HepG2 (cell line): ENCODE results near the gene A3GALT2. TPM values are rescaled to one million over a fixed set of nuclear protein-coding genes. Genes with fewer than 3 reads are reported as not detected.

Experiments used
- AGO2 ChIP-seq: fragments of 200-400 bp; formaldehyde crosslinking; optimal IDR thresholded peaks from 2 replicates; pipeline ENCODE3; 2017; ENCODE audit warnings: mild to moderate bottlenecking, low read depth, low read length, moderate library complexity
- CC2D1A ChIP-seq: sonication (generic); formaldehyde crosslinking; IDR thresholded peaks from 2 replicates; pipeline ENCODE4 v1.8.1; 2023; ENCODE audit warnings: mild to moderate bottlenecking, missing genetic modification reagents
- KLF16 ChIP-seq, 2 experiments: sonication (generic) in 1 of 2; formaldehyde crosslinking in 1 of 2; IDR thresholded peaks; 2 replicates each; pipeline versions ENCODE4 v1.6.1 to v1.8.0; 2016 to 2023; ENCODE audit warnings: missing genetic modification reagents in 2 of 2, missing compliant biosample characterization in 1 of 2
- POLR2G ChIP-seq: fragments of 200-400 bp; formaldehyde crosslinking; IDR thresholded peaks from 2 replicates; pipeline ENCODE4 v1.6.1; 2018; ENCODE audit warnings: mild to moderate bottlenecking, low read depth, low read length, moderate library complexity
- RBFOX2 ChIP-seq: fragments of 200-400 bp; formaldehyde crosslinking; IDR thresholded peaks from 2 replicates; pipeline ENCODE4 v1.6.1; 2017; ENCODE audit warnings: low read depth, mild to moderate bottlenecking, low read length
- REPIN1 ChIP-seq: sonication (generic); formaldehyde crosslinking; IDR thresholded peaks from 2 replicates; pipeline ENCODE4 v1.8.0; 2022; ENCODE audit warnings: missing genetic modification reagents, low read depth, mild to moderate bottlenecking, borderline replicate concordance
- RFXAP ChIP-seq: sonication (generic); formaldehyde crosslinking; IDR thresholded peaks from 2 replicates; pipeline ENCODE4 v1.4.0; 2020; ENCODE audit warnings: missing genetic modification reagents, borderline replicate concordance
- SMAD9 ChIP-seq: sonication (generic); formaldehyde crosslinking; IDR thresholded peaks from 2 replicates; pipeline ENCODE4 v1.5.1; 2020; ENCODE audit warnings: mild to moderate bottlenecking, missing genetic modification reagents
- SOX6 ChIP-seq, 2 experiments: fragments of 450-650 bp in 1 of 2; sonication (generic) in 1 of 2; formaldehyde crosslinking in 1 of 2; IDR thresholded peaks; 2 replicates each; pipeline versions ENCODE4 v1.4.0 to v1.6.1; 2017 to 2020; ENCODE audit warnings: antibody characterized with exemption in 1 of 2, mild to moderate bottlenecking in 1 of 2, missing genetic modification reagents in 1 of 2
- ZNF335 ChIP-seq: sonication (generic); formaldehyde crosslinking; IDR thresholded peaks from 2 replicates; pipeline ENCODE4 v1.4.0; 2020; ENCODE audit warnings: missing genetic modification reagents
- ZNF33B ChIP-seq: sonication (generic); formaldehyde crosslinking; IDR thresholded peaks from 2 replicates; pipeline ENCODE4 v1.5.1; 2020; ENCODE audit warnings: mild to moderate bottlenecking, missing genetic modification reagents
- ZNF446 ChIP-seq: sonication (generic); formaldehyde crosslinking; IDR thresholded peaks from 2 replicates; pipeline ENCODE4 v1.5.0; 2020; ENCODE audit warnings: mild to moderate bottlenecking, missing genetic modification reagents
- ZNF589 ChIP-seq: sonication (generic); formaldehyde crosslinking; conservative IDR thresholded peaks from 2 replicates; pipeline ENCODE4 v1.8.0; 2022; ENCODE audit warnings: mild to moderate bottlenecking, moderate library complexity, missing genetic modification reagents
- ZNF709 ChIP-seq: sonication (generic); formaldehyde crosslinking; IDR thresholded peaks from 2 replicates; pipeline ENCODE4 v1.5.0; 2020; ENCODE audit warnings: mild to moderate bottlenecking, missing genetic modification reagents
- ZNF747 ChIP-seq: sonication (generic); formaldehyde crosslinking; IDR thresholded peaks from 2 replicates; pipeline ENCODE4 v1.8.1; 2023; ENCODE audit warnings: missing genetic modification reagents, mild to moderate bottlenecking, borderline replicate concordance
- ZNF768 ChIP-seq: sonication (generic); formaldehyde crosslinking; IDR thresholded peaks from 2 replicates; pipeline ENCODE4 v1.4.0; 2020; ENCODE audit warnings: missing genetic modification reagents
- polyA plus RNA-seq, 8 experiments: library from polyadenylated mRNA; depleted of rRNA in 3 of 8; stranded (reverse) in 7 of 8; unstranded in 1 of 8; fragments of >200 nt; fragmentation: Illumina TruSeq in 4 of 8; extraction: Trizol in 4 of 8; gene quantifications; 2 replicates each; pipeline versions ENCODE4 v1.2.1 to v1.2.3, GENCODE V29; 2011 to 2016; ENCODE audit warnings: low read depth in 4 of 8, missing spikeins in 1 of 8, mixed read lengths in 1 of 8; ENCODE audit not compliant: insufficient read depth in 1 of 8
- total RNA-seq, 5 experiments: library from RNA; depleted of rRNA; stranded (reverse); fragments of >200 nt; fragmentation: Illumina TruSeq; extraction: Trizol; gene quantifications; 2 replicates each; pipeline ENCODE4 v1.2.3, GENCODE V29; 2016; ENCODE audit warnings: low read depth in 1 of 5
- TF ChIP-seq, protein P1 (sequence below), 2 experiments: IDR thresholded peaks; 2 replicates each; pipeline ENCODE4 v1.6.1; 2011 to 2012; ENCODE audit warnings: low read length in 2 of 2, borderline replicate concordance in 1 of 2, low read depth in 1 of 2, mild to moderate bottlenecking in 1 of 2, moderate library complexity in 1 of 2
- TF ChIP-seq, protein P2 (sequence below): sonication (generic); formaldehyde crosslinking; IDR thresholded peaks from 2 replicates; pipeline ENCODE4 v1.5.1; 2020; ENCODE audit warnings: missing genetic modification reagents, mild to moderate bottlenecking, borderline replicate concordance
- TF ChIP-seq, protein P3 (sequence below): sonication (generic); formaldehyde crosslinking; IDR thresholded peaks from 2 replicates; pipeline ENCODE4 v1.4.0; 2020; ENCODE audit warnings: missing genetic modification reagents

A3GALT2 gene
- total and polyA plus RNA-seq, 2 of the 13 experiments (the other 11 are each of a cell fraction or from before 2014, with no cell fraction given) = not detected

- TF ChIP-seq, protein P1, sequence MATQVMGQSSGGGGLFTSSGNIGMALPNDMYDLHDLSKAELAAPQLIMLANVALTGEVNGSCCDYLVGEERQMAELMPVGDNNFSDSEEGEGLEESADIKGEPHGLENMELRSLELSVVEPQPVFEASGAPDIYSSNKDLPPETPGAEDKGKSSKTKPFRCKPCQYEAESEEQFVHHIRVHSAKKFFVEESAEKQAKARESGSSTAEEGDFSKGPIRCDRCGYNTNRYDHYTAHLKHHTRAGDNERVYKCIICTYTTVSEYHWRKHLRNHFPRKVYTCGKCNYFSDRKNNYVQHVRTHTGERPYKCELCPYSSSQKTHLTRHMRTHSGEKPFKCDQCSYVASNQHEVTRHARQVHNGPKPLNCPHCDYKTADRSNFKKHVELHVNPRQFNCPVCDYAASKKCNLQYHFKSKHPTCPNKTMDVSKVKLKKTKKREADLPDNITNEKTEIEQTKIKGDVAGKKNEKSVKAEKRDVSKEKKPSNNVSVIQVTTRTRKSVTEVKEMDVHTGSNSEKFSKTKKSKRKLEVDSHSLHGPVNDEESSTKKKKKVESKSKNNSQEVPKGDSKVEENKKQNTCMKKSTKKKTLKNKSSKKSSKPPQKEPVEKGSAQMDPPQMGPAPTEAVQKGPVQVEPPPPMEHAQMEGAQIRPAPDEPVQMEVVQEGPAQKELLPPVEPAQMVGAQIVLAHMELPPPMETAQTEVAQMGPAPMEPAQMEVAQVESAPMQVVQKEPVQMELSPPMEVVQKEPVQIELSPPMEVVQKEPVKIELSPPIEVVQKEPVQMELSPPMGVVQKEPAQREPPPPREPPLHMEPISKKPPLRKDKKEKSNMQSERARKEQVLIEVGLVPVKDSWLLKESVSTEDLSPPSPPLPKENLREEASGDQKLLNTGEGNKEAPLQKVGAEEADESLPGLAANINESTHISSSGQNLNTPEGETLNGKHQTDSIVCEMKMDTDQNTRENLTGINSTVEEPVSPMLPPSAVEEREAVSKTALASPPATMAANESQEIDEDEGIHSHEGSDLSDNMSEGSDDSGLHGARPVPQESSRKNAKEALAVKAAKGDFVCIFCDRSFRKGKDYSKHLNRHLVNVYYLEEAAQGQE (IDR thresholded peaks at IDR 0.05; ENCODE audit: borderline replicate concordance in 1 of 2, low read depth in 1 of 2, low read length in 2 of 2) = no peak
- TF ChIP-seq AGO2 (peak; percentile 32), RBFOX2 (peak; percentile 87), ZNF747 (CRISPR knock-in tag) (no peak), ZNF589 (no peak), KLF16 (CRISPR knock-in tag; IDR thresholded peaks at IDR 0.05) (0 out of 4 replicates have a peak, but pooled peaks of 1 of the 2 experiments have one; percentile 9), ZNF446 (0 out of 2 replicates have a peak, but pooled peaks have one; percentile 31), CC2D1A (no peak), ZNF335 (CRISPR knock-in tag) (no peak), SMAD9 (no peak), SOX6 (IDR thresholded peaks at IDR 0.05) (no peak), SOX6 (CRISPR knock-in tag; IDR thresholded peaks at IDR 0.05) (no peak), REPIN1 (no peak), ZNF768 (peak; percentile 45; the same call in 1 of the 2 replicates), ZNF709 (CRISPR knock-in tag) (0 out of 2 replicates have a peak, but pooled peaks have one; percentile 31), POLR2G (peak; percentile 43; the same call in 1 of the 2 replicates), RFXAP (CRISPR knock-in tag) (no peak), ZNF33B (CRISPR knock-in tag) (no peak)
- TF ChIP-seq, protein P2, sequence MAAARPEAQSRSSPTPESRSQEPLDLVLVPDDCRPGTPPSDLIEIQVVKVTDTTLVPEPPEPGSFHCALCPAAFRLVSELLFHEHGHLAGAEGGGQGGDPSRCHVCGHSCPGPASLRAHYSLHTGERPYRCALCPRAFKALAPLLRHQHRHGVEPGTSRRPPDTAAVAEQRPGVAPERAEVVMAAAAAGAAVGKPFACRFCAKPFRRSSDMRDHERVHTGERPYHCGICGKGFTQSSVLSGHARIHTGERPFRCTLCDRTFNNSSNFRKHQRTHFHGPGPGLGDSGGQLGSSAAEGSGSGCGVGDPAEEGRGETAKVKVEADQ = peak; percentile 3; the same call in 1 of the 2 replicates
- TF ChIP-seq, protein P3, sequence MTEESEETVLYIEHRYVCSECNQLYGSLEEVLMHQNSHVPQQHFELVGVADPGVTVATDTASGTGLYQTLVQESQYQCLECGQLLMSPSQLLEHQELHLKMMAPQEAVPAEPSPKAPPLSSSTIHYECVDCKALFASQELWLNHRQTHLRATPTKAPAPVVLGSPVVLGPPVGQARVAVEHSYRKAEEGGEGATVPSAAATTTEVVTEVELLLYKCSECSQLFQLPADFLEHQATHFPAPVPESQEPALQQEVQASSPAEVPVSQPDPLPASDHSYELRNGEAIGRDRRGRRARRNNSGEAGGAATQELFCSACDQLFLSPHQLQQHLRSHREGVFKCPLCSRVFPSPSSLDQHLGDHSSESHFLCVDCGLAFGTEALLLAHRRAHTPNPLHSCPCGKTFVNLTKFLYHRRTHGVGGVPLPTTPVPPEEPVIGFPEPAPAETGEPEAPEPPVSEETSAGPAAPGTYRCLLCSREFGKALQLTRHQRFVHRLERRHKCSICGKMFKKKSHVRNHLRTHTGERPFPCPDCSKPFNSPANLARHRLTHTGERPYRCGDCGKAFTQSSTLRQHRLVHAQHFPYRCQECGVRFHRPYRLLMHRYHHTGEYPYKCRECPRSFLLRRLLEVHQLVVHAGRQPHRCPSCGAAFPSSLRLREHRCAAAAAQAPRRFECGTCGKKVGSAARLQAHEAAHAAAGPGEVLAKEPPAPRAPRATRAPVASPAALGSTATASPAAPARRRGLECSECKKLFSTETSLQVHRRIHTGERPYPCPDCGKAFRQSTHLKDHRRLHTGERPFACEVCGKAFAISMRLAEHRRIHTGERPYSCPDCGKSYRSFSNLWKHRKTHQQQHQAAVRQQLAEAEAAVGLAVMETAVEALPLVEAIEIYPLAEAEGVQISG (CRISPR knock-in tag) = no peak
These were observed 28.3 kb upstream of the A3GALT2 start (continued) for GRCh38 chr1:33349081-33349759.
